Activated T-cell treated with anti-CD3 and anti-CD28 coated beads, Interleukin-2, amount 50 U/mL, for 1 hour (primary cell): ENCODE data around the gene NKAIN1.
"Not testable (repeated sequence)": the region's sequence is repeated elsewhere in the genome, so short reads cannot be mapped to it uniquely, and the experiment has no call there.

ENCODE experiments used
- DNase-seq: peaks from one replicate; pipeline ENCODE4 v3.0.0-alpha.2; 2020

The NKAIN1 gene

GRCh38 chr1:31231802-31232201 lies 7.9 kb downstream of the NKAIN1 start:
- DNase-seq = no peak

GRCh38 chr1:31230378-31230777 lies 9.3 kb downstream of the NKAIN1 start:
- no peak for DNase-seq

- DNase-seq = no peak
Measured at GRCh38 chr1:31228986-31229385, 10.7 kb downstream of the NKAIN1 start.

GRCh38 chr1:31227891-31228568 lies 11.7 kb downstream of the NKAIN1 start:
- DNase-seq = no peak

GRCh38 chr1:31224068-31224467 lies 15.6 kb downstream of the NKAIN1 start:
- no peak for DNase-seq

- no peak for DNase-seq
Measured at GRCh38 chr1:31222176-31222575, 17.5 kb downstream of the NKAIN1 start.

GRCh38 chr1:31221072-31221471 lies 18.6 kb downstream of the NKAIN1 start:
- DNase-seq = no peak

- DNase-seq = no peak
Measured at GRCh38 chr1:31219489-31219888, 20.2 kb downstream of the NKAIN1 start.

GRCh38 chr1:31218705-31219104 lies 21.0 kb downstream of the NKAIN1 start:
- DNase-seq = no peak

- DNase-seq = no peak
Measured at GRCh38 chr1:31216016-31216415, 23.7 kb downstream of the NKAIN1 start.

GRCh38 chr1:31215065-31215570 lies 24.6 kb downstream of the NKAIN1 start:
- DNase-seq = no peak

GRCh38 chr1:31214316-31215064 lies 25.2 kb downstream of the NKAIN1 start:
- no peak for DNase-seq

- DNase-seq = no peak
Measured at GRCh38 chr1:31208361-31208945, 31.2 kb downstream of the NKAIN1 start.

- DNase-seq = no peak
Measured at GRCh38 chr1:31207569-31207968, 32.1 kb downstream of the NKAIN1 start.

GRCh38 chr1:31207046-31207445 lies 32.6 kb downstream of the NKAIN1 start:
- no peak for DNase-seq

- no peak for DNase-seq
Measured at GRCh38 chr1:31203215-31203614, 36.5 kb downstream of the NKAIN1 start.

- no peak for DNase-seq
Measured at GRCh38 chr1:31201931-31202360, 37.7 kb downstream of the NKAIN1 start.

GRCh38 chr1:31199949-31200348 lies 39.7 kb downstream of the NKAIN1 start:
- no peak for DNase-seq

- no peak for DNase-seq
Measured at GRCh38 chr1:31199236-31199790, 40.4 kb downstream of the NKAIN1 start.

- no peak for DNase-seq
Measured at GRCh38 chr1:31198600-31198999, 41.1 kb downstream of the NKAIN1 start.

GRCh38 chr1:31198150-31198549 lies 41.5 kb downstream of the NKAIN1 start:
- DNase-seq = no peak

- DNase-seq = no peak
Measured at GRCh38 chr1:31196685-31197084, 43.0 kb downstream of the NKAIN1 start.

- DNase-seq = not testable (repeated sequence)
Measured at GRCh38 chr1:31195267-31195666, 44.4 kb downstream of the NKAIN1 start.

- no peak for DNase-seq
Measured at GRCh38 chr1:31193729-31194128, 46.0 kb downstream of the NKAIN1 start.
